Measurements from ENCODE around the gene RNU4-1. TPM values are rescaled to one million over a fixed set of nuclear protein-coding genes. Genes with fewer than 3 reads are reported as not detected.

Gene RNU4-1
- total RNA-seq, 1 donor from 2014 or later = 3,252 TPM

GRCh38 chr12:120290609-120291305 lies 2.3 kb downstream of the RNU4-1 start:
- no peak for DNase-seq (ENCODE audit: extremely low spot score, unreplicated experiment)
- Mint-ChIP-seq H3K4me3 (ENCODE audit: unreplicated experiment) (no peak overlapping the region), H3K4me1 (ENCODE audit: unreplicated experiment) (peaks cover 16% of the 10 kb centered on the region), H3K36me3 (ENCODE audit: unreplicated experiment) (no peaks in the 10 kb centered on the region), H3K27me3 (ENCODE audit: unreplicated experiment) (no peaks in the 10 kb centered on the region), H3K9me3 (ENCODE audit: unreplicated experiment) (no peaks in the 10 kb centered on the region), H3K27ac (ENCODE audit: unreplicated experiment) (no peak overlapping the region)
- TF ChIP-seq, protein P1, sequence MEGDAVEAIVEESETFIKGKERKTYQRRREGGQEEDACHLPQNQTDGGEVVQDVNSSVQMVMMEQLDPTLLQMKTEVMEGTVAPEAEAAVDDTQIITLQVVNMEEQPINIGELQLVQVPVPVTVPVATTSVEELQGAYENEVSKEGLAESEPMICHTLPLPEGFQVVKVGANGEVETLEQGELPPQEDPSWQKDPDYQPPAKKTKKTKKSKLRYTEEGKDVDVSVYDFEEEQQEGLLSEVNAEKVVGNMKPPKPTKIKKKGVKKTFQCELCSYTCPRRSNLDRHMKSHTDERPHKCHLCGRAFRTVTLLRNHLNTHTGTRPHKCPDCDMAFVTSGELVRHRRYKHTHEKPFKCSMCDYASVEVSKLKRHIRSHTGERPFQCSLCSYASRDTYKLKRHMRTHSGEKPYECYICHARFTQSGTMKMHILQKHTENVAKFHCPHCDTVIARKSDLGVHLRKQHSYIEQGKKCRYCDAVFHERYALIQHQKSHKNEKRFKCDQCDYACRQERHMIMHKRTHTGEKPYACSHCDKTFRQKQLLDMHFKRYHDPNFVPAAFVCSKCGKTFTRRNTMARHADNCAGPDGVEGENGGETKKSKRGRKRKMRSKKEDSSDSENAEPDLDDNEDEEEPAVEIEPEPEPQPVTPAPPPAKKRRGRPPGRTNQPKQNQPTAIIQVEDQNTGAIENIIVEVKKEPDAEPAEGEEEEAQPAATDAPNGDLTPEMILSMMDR (IDR thresholded peaks at IDR 0.05) = no peak

GRCh38 chr12:120287491-120287890 lies 5.5 kb downstream of the RNU4-1 start:
- Mint-ChIP-seq H3K36me3 (ENCODE audit: unreplicated experiment) (no peaks in the 10 kb centered on the region), H3K9me3 (ENCODE audit: unreplicated experiment) (no peaks in the 10 kb centered on the region), H3K4me3 (ENCODE audit: unreplicated experiment) (no peak overlapping the region), H3K4me1 (ENCODE audit: unreplicated experiment) (peaks cover 16% of the 10 kb centered on the region), H3K27ac (ENCODE audit: unreplicated experiment) (no peak overlapping the region), H3K27me3 (ENCODE audit: unreplicated experiment) (no peaks in the 10 kb centered on the region)
- TF ChIP-seq, protein P1 (IDR thresholded peaks at IDR 0.05) = no peak
- DNase-seq (ENCODE audit: extremely low spot score, unreplicated experiment) = no peak

DNA sequence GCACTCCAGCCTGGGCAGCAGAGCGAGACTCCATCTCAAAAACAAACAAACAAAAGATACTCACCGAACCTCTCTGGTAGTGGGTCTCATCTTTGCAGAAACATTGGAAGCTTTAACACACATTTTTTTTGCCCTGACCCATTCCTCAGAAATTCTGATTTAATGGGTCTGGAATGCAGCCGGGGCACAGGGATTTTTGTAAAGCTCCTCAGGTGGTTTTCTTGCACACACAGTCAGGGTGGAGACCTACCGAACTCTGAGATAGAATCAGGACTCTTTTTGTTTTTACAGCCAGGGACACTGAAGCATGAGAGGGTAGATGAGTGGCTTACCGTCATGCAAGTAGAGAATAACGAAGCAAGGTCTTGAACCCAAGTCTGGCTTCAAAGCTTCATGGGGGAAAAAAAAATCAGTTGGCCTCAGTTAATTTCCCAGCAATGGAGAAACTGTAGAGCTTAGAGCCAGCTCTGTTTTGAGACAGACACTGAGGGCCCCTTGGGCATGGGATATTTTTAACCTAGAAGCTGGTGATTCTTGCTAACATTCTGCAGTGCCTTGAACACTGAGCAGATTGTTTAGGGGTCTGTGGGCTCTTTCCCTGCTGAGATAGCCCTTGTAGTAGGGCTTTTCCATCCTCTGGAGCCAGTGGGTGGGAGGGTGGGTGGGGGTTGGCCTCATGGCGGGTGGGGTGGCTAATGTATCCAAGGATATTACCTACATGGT lies 6.1 kb downstream of the RNU4-1 start:
- Mint-ChIP-seq H3K4me1 (ENCODE audit: unreplicated experiment) (peaks cover 16% of the 10 kb centered on the region), H3K27ac (ENCODE audit: unreplicated experiment) (peak overlapping the region; percentile 54), H3K36me3 (ENCODE audit: unreplicated experiment) (no peaks in the 10 kb centered on the region), H3K9me3 (ENCODE audit: unreplicated experiment) (no peaks in the 10 kb centered on the region), H3K27me3 (ENCODE audit: unreplicated experiment) (no peaks in the 10 kb centered on the region), H3K4me3 (ENCODE audit: unreplicated experiment) (no peak overlapping the region)
- DNase-seq (ENCODE audit: extremely low spot score, unreplicated experiment) = no peak
- TF ChIP-seq, protein P1 (IDR thresholded peaks at IDR 0.05) = no peak

GRCh38 chr12:120284381-120284780 lies 8.7 kb downstream of the RNU4-1 start:
- Mint-ChIP-seq H3K27ac (ENCODE audit: unreplicated experiment) (no peak overlapping the region), H3K9me3 (ENCODE audit: unreplicated experiment) (no peaks in the 10 kb centered on the region), H3K4me1 (ENCODE audit: unreplicated experiment) (peaks cover 12% of the 10 kb centered on the region), H3K36me3 (ENCODE audit: unreplicated experiment) (no peaks in the 10 kb centered on the region), H3K27me3 (ENCODE audit: unreplicated experiment) (no peaks in the 10 kb centered on the region), H3K4me3 (ENCODE audit: unreplicated experiment) (no peak overlapping the region)
- no peak for DNase-seq (ENCODE audit: extremely low spot score, unreplicated experiment)
- TF ChIP-seq, protein P1 (IDR thresholded peaks at IDR 0.05) = no peak

- no peak for DNase-seq (ENCODE audit: extremely low spot score, unreplicated experiment)
- H3K4me3 Mint-ChIP-seq (ENCODE audit: unreplicated experiment) = no peak overlapping the region
- no peak overlapping the region for H3K27ac Mint-ChIP-seq (ENCODE audit: unreplicated experiment)
These were observed 9.7 kb downstream of the RNU4-1 start for GRCh38 chr12:120283318-120283717.

More at GRCh38 chr12:120283318-120283717, 9.7 kb downstream of the RNU4-1 start:
- TF ChIP-seq, protein P1 (IDR thresholded peaks at IDR 0.05) = no peak
- Mint-ChIP-seq H3K36me3 (ENCODE audit: unreplicated experiment) (no peaks in the 10 kb centered on the region), H3K4me1 (ENCODE audit: unreplicated experiment) (peaks cover 12% of the 10 kb centered on the region), H3K27me3 (ENCODE audit: unreplicated experiment) (no peaks in the 10 kb centered on the region), H3K9me3 (ENCODE audit: unreplicated experiment) (no peaks in the 10 kb centered on the region)

Measured in osteocyte (in vitro differentiated cells).